HEK293 (cell line): ENCODE measurements around the gene MS4A18.

Experiments used
- TRIM28 ChIP-seq: IDR thresholded peaks from 2 replicates; pipeline ENCODE4 v1.6.1; 2011; ENCODE audit warnings: low read length, control low read depth, borderline replicate concordance
- ZNF398 ChIP-seq: fragments of 450-650 bp; formaldehyde crosslinking; IDR thresholded peaks from 2 replicates; pipeline ENCODE4 v1.5.1; 2017; ENCODE audit warnings: missing biosample characterization, missing genetic modification characterization
- ZNF792 ChIP-seq: fragments of 450-650 bp; formaldehyde crosslinking; IDR thresholded peaks from 2 replicates; pipeline ENCODE4 v1.5.1; 2016; ENCODE audit warnings: missing biosample characterization, missing genetic modification characterization
- ZSCAN5A ChIP-seq: fragments of 450-650 bp; formaldehyde crosslinking; IDR thresholded peaks from 2 replicates; pipeline ENCODE4 v1.5.1; 2016; ENCODE audit warnings: missing biosample characterization, missing genetic modification characterization
- TF ChIP-seq, protein P1 (sequence below): fragments of 450-650 bp; formaldehyde crosslinking; IDR thresholded peaks from 2 replicates; pipeline ENCODE4 v1.5.1; 2016; ENCODE audit warnings: missing biosample characterization, missing genetic modification characterization
- TF ChIP-seq, protein P2 (sequence below): fragments of 450-650 bp; formaldehyde crosslinking; IDR thresholded peaks from 2 replicates; pipeline ENCODE4 v1.5.1; 2016; ENCODE audit warnings: missing biosample characterization, missing genetic modification characterization

GRCh38 chr11:60711276-60711675 is 13.2 kb upstream of the MS4A18 start:
- TF ChIP-seq TRIM28 (no peak), ZNF792 (no peak), ZNF398 (tag by site-specific recombination) (no peak), ZSCAN5A (no peak)
- TF ChIP-seq, protein P1, sequence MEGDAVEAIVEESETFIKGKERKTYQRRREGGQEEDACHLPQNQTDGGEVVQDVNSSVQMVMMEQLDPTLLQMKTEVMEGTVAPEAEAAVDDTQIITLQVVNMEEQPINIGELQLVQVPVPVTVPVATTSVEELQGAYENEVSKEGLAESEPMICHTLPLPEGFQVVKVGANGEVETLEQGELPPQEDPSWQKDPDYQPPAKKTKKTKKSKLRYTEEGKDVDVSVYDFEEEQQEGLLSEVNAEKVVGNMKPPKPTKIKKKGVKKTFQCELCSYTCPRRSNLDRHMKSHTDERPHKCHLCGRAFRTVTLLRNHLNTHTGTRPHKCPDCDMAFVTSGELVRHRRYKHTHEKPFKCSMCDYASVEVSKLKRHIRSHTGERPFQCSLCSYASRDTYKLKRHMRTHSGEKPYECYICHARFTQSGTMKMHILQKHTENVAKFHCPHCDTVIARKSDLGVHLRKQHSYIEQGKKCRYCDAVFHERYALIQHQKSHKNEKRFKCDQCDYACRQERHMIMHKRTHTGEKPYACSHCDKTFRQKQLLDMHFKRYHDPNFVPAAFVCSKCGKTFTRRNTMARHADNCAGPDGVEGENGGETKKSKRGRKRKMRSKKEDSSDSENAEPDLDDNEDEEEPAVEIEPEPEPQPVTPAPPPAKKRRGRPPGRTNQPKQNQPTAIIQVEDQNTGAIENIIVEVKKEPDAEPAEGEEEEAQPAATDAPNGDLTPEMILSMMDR: no peak
- TF ChIP-seq, protein P2, sequence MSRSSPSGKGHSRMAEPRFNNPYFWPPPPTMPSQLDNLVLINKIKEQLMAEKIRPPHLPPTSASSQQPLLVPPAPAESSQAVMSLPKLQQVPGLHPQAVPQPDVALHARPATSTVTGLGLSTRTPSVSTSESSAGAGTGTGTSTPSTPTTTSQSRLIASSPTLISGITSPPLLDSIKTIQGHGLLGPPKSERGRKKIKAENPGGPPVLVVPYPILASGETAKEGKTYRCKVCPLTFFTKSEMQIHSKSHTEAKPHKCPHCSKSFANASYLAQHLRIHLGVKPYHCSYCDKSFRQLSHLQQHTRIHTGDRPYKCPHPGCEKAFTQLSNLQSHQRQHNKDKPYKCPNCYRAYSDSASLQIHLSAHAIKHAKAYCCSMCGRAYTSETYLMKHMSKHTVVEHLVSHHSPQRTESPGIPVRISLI (tag by site-specific recombination): no peak
